Panc1 (cell line): ENCODE data around the gene CNRIP1.

Source experiments
- CTCF ChIP-seq: fragments of 450-650 bp; IDR thresholded peaks from 2 replicates; pipeline ENCODE4 v1.5.1; 2017; ENCODE audit warnings: mild to moderate bottlenecking
- POLR2AphosphoS5 ChIP-seq: IDR thresholded peaks from 2 replicates; pipeline ENCODE4 v1.6.1; 2012; ENCODE audit warnings: mild to moderate bottlenecking, low read depth, low read length, moderate library complexity
- REST ChIP-seq, 2 experiments: IDR thresholded peaks; 2 replicates each; pipeline ENCODE4 v1.6.1; 2011 to 2012; ENCODE audit warnings: low read depth in 2 of 2, control low read depth in 1 of 2, low read length in 1 of 2, mild to moderate bottlenecking in 1 of 2, moderate library complexity in 1 of 2; ENCODE audit not compliant: insufficient read depth in 1 of 2
- SIN3A ChIP-seq: IDR thresholded peaks from 2 replicates; pipeline ENCODE4 v1.6.1; 2012; ENCODE audit warnings: low read depth, mild to moderate bottlenecking, low read length, moderate library complexity, borderline replicate concordance; ENCODE audit not compliant: insufficient read depth

GRCh38 chr2:68284896-68285295, 34.9 kb downstream of the CNRIP1 start:
- TF ChIP-seq CTCF (no peak), REST (IDR thresholded peaks at IDR 0.05; ENCODE audit: insufficient read depth in 1 of 2, low read depth in 2 of 2, low read length in 1 of 2) (no peak), POLR2AphosphoS5 (no peak), SIN3A (no peak)
